Suppressor macrophage (primary cell): ENCODE data around the gene NUP205.

ENCODE experiments used
- DNase-seq, 4 experiments: peaks; one replicate each; pipeline ENCODE4 v3.0.0-alpha.2; 2020 to 2022
- total RNA-seq, 17 experiments: gene quantifications; one replicate each; lab custom pipeline; 2026; ENCODE audit warnings: mixed read lengths in 6 of 17, inconsistent platforms in 3 of 17; lab: John Stamatoyannopoulos, UW

Gene NUP205, protein sequence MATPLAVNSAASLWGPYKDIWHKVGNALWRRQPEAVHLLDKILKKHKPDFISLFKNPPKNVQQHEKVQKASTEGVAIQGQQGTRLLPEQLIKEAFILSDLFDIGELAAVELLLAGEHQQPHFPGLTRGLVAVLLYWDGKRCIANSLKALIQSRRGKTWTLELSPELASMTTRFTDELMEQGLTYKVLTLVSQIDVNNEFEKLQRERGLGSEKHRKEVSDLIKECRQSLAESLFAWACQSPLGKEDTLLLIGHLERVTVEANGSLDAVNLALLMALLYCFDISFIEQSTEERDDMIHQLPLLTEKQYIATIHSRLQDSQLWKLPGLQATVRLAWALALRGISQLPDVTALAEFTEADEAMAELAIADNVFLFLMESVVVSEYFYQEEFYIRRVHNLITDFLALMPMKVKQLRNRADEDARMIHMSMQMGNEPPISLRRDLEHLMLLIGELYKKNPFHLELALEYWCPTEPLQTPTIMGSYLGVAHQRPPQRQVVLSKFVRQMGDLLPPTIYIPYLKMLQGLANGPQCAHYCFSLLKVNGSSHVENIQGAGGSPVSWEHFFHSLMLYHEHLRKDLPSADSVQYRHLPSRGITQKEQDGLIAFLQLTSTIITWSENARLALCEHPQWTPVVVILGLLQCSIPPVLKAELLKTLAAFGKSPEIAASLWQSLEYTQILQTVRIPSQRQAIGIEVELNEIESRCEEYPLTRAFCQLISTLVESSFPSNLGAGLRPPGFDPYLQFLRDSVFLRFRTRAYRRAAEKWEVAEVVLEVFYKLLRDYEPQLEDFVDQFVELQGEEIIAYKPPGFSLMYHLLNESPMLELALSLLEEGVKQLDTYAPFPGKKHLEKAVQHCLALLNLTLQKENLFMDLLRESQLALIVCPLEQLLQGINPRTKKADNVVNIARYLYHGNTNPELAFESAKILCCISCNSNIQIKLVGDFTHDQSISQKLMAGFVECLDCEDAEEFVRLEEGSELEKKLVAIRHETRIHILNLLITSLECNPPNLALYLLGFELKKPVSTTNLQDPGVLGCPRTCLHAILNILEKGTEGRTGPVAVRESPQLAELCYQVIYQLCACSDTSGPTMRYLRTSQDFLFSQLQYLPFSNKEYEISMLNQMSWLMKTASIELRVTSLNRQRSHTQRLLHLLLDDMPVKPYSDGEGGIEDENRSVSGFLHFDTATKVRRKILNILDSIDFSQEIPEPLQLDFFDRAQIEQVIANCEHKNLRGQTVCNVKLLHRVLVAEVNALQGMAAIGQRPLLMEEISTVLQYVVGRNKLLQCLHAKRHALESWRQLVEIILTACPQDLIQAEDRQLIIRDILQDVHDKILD (N-terminal part only)
- 75.0 to 154 (median 115) reads per million in 17 experiments for total RNA-seq

GRCh38 chr7:135557455-135558336 is at the start of gene NUP205:
Gene NUP205 (plus strand): TSS chr7:135557917. CDS start chr7:135557945, 28 bp downstream.
- DNase-seq: peak; percentile 78 to 90 (median 85)

GRCh38 chr7:135508883-135509588 is 48.7 kb upstream of the NUP205 start:
- peak; percentile 36 to 45 (median 40) for DNase-seq

- no peak for DNase-seq
These were observed 48.2 kb upstream of the NUP205 start for GRCh38 chr7:135509589-135509838.

DNA sequence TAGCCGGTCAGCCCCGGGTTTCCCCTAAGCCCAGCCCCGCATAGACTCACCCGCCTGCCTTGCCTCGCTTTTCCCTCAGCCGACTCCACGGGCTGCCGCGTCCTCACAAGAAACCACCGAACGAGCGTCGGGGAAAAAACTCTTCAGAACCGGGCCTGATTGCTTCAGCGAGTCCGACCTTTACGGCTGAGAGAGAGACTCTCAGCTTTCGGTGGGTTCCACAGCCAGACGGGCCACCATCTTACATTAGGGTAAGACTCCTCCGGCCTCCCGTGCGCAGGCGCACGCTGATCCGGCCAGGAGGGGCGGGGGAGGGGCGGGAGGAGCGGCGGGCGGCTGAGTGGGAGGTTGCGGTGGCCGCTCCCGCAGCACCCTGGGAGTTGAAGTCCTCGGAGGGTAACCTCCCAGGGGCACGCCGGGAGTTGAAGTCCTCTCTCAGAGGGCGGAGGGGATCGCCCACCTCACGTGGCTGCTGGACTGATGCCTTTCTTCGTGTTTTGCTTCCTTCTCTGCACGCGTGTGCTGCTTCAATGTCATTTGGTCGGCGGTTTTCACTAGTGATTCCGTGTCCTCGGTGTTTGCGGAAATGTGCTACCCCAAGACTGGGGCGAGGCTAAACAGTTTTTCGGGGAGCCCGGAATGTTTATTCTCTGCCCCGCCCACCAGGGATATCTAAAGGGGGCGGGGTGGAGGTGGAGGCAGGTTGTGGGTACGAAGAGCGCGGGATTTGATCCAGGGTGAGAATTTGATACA is 47.7 kb upstream of the NUP205 start, which contains the start of gene CNOT4:
Gene CNOT4 (minus strand): TSS at position 264 of the 753 bp plus-strand sequence. CDS start 71,771 bp downstream, outside the sequence.
- peak; percentile 97 to 99 (median 98) for DNase-seq

- peak; percentile 19 to 48 (median 36) for DNase-seq
These were observed 47.0 kb upstream of the NUP205 start for GRCh38 chr7:135510592-135511183.

- DNase-seq: peak; percentile 73 to 92 (median 85)
These were observed 45.4 kb upstream of the NUP205 start for GRCh38 chr7:135512135-135512887.

DNA sequence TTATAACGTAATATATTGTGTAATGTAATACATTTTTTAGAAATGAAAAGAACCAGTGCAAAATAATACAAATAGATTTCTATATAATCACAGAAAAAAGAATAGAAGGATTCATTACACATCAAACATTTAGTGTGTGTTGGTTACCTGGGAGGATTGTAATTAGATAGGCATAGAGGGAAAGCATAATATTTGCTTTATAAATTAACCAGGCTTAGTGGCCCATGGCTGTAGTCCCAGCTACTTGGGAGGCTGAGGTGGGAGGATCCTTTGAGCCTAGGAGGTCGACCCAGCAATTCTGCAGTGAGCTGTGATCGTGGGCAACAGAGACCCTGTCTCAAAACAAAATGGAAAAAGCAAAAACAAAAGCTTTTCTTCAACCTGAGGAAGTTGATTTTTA is 42.9 kb upstream of the NUP205 start:
- DNase-seq: no peak

DNA sequence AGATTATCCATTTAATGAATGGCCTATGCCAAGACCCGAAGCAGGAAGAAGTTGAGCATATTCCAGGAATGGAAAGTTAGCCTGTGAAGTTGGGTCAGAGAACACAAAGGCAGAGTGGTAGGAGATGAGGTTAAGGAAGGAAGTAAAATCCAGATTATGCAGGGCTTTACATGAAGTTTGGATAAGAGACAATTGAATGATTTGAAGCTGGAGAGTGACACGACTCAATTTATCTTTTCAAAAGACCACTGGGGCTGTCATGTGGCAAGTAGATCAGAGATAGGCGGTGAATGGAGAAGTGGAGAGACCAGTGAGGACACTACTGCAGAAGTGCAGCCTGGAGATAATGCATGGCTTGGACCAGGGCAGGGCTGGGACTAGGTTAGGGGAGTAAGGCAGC is 40.7 kb upstream of the NUP205 start:
- no peak for DNase-seq

- no peak for DNase-seq
These were observed 39.0 kb upstream of the NUP205 start for GRCh38 chr7:135518748-135519147.

GRCh38 chr7:135519233-135519688 is 38.5 kb upstream of the NUP205 start:
- no peak for DNase-seq

DNA sequence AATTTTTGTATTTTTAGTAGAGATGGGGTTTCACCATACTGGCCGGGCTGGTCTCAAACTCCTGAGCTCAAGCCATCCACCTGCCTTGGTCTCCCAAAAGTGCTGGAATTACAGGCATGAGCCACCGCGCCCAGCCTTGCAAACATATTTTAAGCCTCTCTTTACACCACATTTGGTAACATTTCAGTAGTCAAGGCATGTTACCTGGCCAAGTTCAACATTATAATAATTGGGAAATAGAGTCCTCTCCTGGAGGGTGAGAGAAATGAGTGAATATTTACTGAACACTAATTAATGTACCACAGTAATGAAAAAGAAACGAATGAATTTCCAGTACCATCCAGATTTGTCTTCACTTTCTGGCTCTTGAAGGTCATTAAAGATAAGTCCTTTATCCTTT is 37.8 kb upstream of the NUP205 start:
- no peak for DNase-seq

- peak in 2 of 4 experiments; percentile 32 to 42 for DNase-seq
These were observed 35.2 kb upstream of the NUP205 start for GRCh38 chr7:135522509-135522908.

GRCh38 chr7:135523146-135523545 is 34.6 kb upstream of the NUP205 start:
- no peak for DNase-seq

DNA sequence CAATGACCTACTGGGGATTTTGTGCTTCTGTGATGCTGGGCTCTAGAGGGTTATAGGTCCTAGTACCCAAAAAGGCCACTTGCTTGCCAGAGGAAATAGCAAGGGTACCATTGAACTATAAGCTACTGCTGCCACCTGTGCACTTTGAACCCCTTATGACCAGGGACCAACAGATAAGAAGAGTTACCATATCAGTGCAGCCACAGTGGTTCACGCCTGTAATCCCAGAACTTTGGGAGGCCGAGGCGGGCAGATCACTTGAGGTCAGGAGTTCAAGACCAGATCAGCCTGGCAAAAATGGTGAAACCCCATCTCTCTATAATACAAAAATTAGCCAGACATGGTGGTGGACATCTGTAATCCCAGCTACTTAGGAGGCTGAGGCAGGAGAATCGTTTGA is 32.3 kb upstream of the NUP205 start:
- no peak for DNase-seq

DNA sequence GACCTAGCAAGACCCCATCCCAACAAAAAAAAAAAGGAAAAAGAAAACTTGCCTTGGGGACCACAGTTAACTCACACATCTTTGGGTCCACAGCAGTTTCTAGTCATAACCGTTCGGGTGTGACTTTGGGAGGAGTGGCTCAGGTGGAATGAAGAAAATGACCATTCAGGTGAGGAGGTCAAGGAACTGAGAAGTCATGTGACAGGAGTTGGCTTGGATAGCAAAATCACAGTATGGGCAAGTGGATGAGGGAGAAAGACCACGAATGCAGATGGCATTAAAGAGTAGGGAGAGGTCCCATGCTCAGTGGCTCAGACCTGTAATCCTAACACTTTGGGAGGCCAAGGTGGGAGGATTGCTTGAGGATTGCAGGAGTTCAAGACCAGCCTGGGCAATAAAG is 30.7 kb upstream of the NUP205 start:
- DNase-seq: no peak

- peak; percentile 9 to 38 (median 22) for DNase-seq
These were observed 21.6 kb upstream of the NUP205 start for GRCh38 chr7:135536150-135536549.

DNA sequence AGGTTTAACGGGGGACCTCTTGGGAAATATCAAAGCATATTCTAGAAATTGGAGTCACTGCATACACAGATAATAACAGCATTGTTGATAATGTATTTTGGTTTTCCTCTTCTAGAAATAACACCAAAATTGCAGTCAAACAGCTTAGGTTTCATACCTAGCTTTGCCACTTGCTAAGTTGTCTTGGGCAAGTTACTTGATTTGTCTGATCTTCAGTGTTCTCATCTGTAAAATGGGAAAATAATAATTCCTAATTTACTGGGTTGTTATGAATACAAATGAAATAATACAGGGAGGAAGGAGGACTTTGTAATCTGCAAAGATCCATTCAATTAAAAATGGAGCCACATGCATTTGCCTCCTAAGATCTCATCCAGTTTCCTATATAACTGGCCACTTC is 20.3 kb upstream of the NUP205 start:
- no peak for DNase-seq

GRCh38 chr7:135537905-135538304 is 19.8 kb upstream of the NUP205 start:
- peak; percentile 12 to 71 (median 45) for DNase-seq

- DNase-seq: no peak
These were observed 19.3 kb upstream of the NUP205 start for GRCh38 chr7:135538376-135538775.
